Neural cell (in vitro differentiated cells): ENCODE results near the gene CLEC18B. TPM values are rescaled to one million over a fixed set of nuclear protein-coding genes. Genes with fewer than 3 reads are reported as not detected.

Experiments used
- H2AFZ ChIP-seq: fragments of 200-600, 300-800 bp; sonication (generic), shearing (Covaris generic); 2 replicates; pipeline ENCODE4 v1.6.0; 2014; ENCODE audit warnings: low read depth, mild to moderate bottlenecking, antibody characterized with exemption, low read length, moderate library complexity
- H3F3A ChIP-seq: fragments of 200-600 bp; shearing (Covaris generic); 2 replicates; pipeline ENCODE4 v1.6.1; 2016; ENCODE audit warnings: mild to moderate bottlenecking, moderate library complexity, mixed read lengths, antibody characterized with exemption, low read length; ENCODE audit not compliant: insufficient read depth, poor library complexity, severe bottlenecking
- H3K27ac ChIP-seq: fragments of 200-600, 300-800 bp; sonication (generic), shearing (Covaris generic); 2 replicates; pipeline ENCODE4 v1.5.1; 2014; ENCODE audit warnings: mild to moderate bottlenecking, low read length, moderate library complexity
- H3K27me3 ChIP-seq: fragments of 300-800, 200-600 bp; sonication (generic), shearing (Covaris generic); 2 replicates; pipeline ENCODE4 v1.6.0; 2014; ENCODE audit warnings: mild to moderate bottlenecking, low read depth, low read length, moderate library complexity; ENCODE audit not compliant: insufficient read depth
- H3K36me3 ChIP-seq: fragments of 300-800, 200-600 bp; sonication (generic), shearing (Covaris generic); 2 replicates; pipeline ENCODE4 v1.5.1; 2014; ENCODE audit warnings: mild to moderate bottlenecking, antibody characterized with exemption, low read length, moderate library complexity; ENCODE audit not compliant: insufficient read depth
- H3K4me2 ChIP-seq: fragments of 300-800, 200-600 bp; sonication (generic), shearing (Covaris generic); 2 replicates; pipeline ENCODE4 v1.6.0; 2014; ENCODE audit warnings: mild to moderate bottlenecking, low read length
- H3K4me3 ChIP-seq: fragments of 300-800, 200-600 bp; sonication (generic), shearing (Covaris generic); 2 replicates; pipeline ENCODE4 v1.5.1; 2014; ENCODE audit warnings: mild to moderate bottlenecking, low read length, moderate library complexity
- H3K79me2 ChIP-seq: fragments of 200-600 bp; shearing (Covaris generic); replicated peaks from 2 replicates; pipeline ENCODE4 v1.6.0; 2014; ENCODE audit warnings: mild to moderate bottlenecking, low read length, moderate library complexity; ENCODE audit not compliant: insufficient read depth
- H3K9ac ChIP-seq: fragments of 300-800, 200-600 bp; sonication (generic), shearing (Covaris generic); 2 replicates; pipeline ENCODE4 v1.6.1; 2016; ENCODE audit warnings: mild to moderate bottlenecking, low read length, mixed read lengths
- H3K9me2 ChIP-seq: fragments of 200-600 bp; shearing (Covaris generic); 2 replicates; pipeline ENCODE4 v1.6.1; 2016; ENCODE audit warnings: mild to moderate bottlenecking, low read length, mixed read lengths; ENCODE audit not compliant: insufficient read depth
- H3K9me3 ChIP-seq: fragments of 200-600, 300-800 bp; sonication (generic), shearing (Covaris generic); 2 replicates; pipeline ENCODE4 v1.6.1; 2016; ENCODE audit warnings: mild to moderate bottlenecking, mixed run types, low read length, moderate library complexity, mixed read lengths
- H4K20me1 ChIP-seq: fragments of 200-600 bp; shearing (Covaris generic); 2 replicates; pipeline ENCODE4 v1.6.1; 2016; ENCODE audit warnings: mild to moderate bottlenecking, mixed run types; ENCODE audit not compliant: insufficient read depth
- CTCF ChIP-seq: fragments of 450-650 bp; IDR thresholded peaks from 2 replicates; pipeline ENCODE4 v1.5.1; 2014; ENCODE audit warnings: antibody characterized with exemption, mild to moderate bottlenecking, moderate library complexity; ENCODE audit not compliant: poor library complexity, severe bottlenecking
- EP300 ChIP-seq: fragments of 450-650 bp; conservative IDR thresholded peaks from 2 replicates; pipeline ENCODE4 v1.6.1; 2014; ENCODE audit warnings: antibody characterized with exemption, mild to moderate bottlenecking, moderate library complexity; ENCODE audit not compliant: poor library complexity, severe bottlenecking
- EZH2 ChIP-seq: fragments of 200-600, 300-800 bp; shearing (Covaris generic), sonication (generic); IDR thresholded peaks from 2 replicates; pipeline ENCODE4 v1.6.1; 2014; ENCODE audit warnings: antibody characterized with exemption, low read length, borderline replicate concordance, mild to moderate bottlenecking; ENCODE audit not compliant: insufficient read depth, poor library complexity, severe bottlenecking
- MXI1 ChIP-seq: fragments of 450-650 bp; conservative IDR thresholded peaks from 2 replicates; pipeline ENCODE4 v1.6.1; 2014; ENCODE audit warnings: antibody characterized with exemption, mild to moderate bottlenecking; ENCODE audit not compliant: poor library complexity, severe bottlenecking
- POLR2AphosphoS5 ChIP-seq: IDR thresholded peaks from 2 replicates; pipeline ENCODE4 v1.6.1; 2012
- RAD21 ChIP-seq: fragments of 450-650 bp; conservative IDR thresholded peaks from 2 replicates; pipeline ENCODE4 v1.6.1; 2014; ENCODE audit warnings: antibody characterized with exemption, mild to moderate bottlenecking, moderate library complexity
- REST ChIP-seq: IDR thresholded peaks from 2 replicates; pipeline ENCODE4 v1.6.1; 2012; ENCODE audit warnings: borderline replicate concordance
- SMC3 ChIP-seq: fragments of 450-650 bp; conservative IDR thresholded peaks from 2 replicates; pipeline ENCODE4 v1.6.1; 2014; ENCODE audit warnings: antibody characterized with exemption, mild to moderate bottlenecking, moderate library complexity; ENCODE audit not compliant: poor library complexity
- TAF1 ChIP-seq: IDR thresholded peaks from 2 replicates; pipeline ENCODE4 v1.6.1; 2012; ENCODE audit warnings: low read depth
- polyA plus RNA-seq: library from polyadenylated mRNA; depleted of rRNA; stranded (reverse); fragments of >200 nt; gene quantifications from 2 replicates; pipeline ENCODE4 v1.2.3, GENCODE V29; 2014

The CLEC18B gene
- polyA plus RNA-seq, 1 donor from 2014 or later, result 1.6 TPM

GRCh38 chr16:74439685-74440084 is 18.4 kb upstream of the CLEC18B start:
- Histone ChIP-seq H3K9me3 (no peaks in the 10 kb centered on the region), H4K20me1 (no peaks in the 10 kb centered on the region), H3K79me2 (no peaks in the 10 kb centered on the region), H3K27ac (no peak overlapping the region), H2AFZ (no peak overlapping the region), H3F3A (no peaks in the 10 kb centered on the region), H3K9ac (no peak overlapping the region), H3K9me2 (no peaks in the 10 kb centered on the region), H3K27me3 (no peaks in the 10 kb centered on the region), H3K4me3 (no peak overlapping the region), H3K4me2 (no peak overlapping the region), H3K36me3 (no peaks in the 10 kb centered on the region)
- TF ChIP-seq RAD21, result no peak
- TF ChIP-seq CTCF, result no peak
- no peak for TF ChIP-seq REST
- TF ChIP-seq POLR2AphosphoS5, result no peak
- no peak for TF ChIP-seq EP300
- TF ChIP-seq EZH2, result no peak

GRCh38 chr16:74438492-74438979 is 17.3 kb upstream of the CLEC18B start:
- TF ChIP-seq TAF1 (no peak), RAD21 (no peak)
- no peak overlapping the region for H3K9ac ChIP-seq
- H3K36me3 ChIP-seq, result no peaks in the 10 kb centered on the region
- no peaks in the 10 kb centered on the region for H3K27me3 ChIP-seq
- no peaks in the 10 kb centered on the region for H3F3A ChIP-seq
- H2AFZ ChIP-seq, result no peak overlapping the region
- no peaks in the 10 kb centered on the region for H3K79me2 ChIP-seq
- H3K4me2 ChIP-seq, result no peak overlapping the region
- H3K9me2 ChIP-seq, result no peaks in the 10 kb centered on the region
- no peaks in the 10 kb centered on the region for H4K20me1 ChIP-seq
- no peak overlapping the region for H3K27ac ChIP-seq
- no peaks in the 10 kb centered on the region for H3K9me3 ChIP-seq
- no peak overlapping the region for H3K4me3 ChIP-seq

- Histone ChIP-seq H3K9ac (no peak overlapping the region), H4K20me1 (no peaks in the 10 kb centered on the region), H3K4me2 (no peak overlapping the region), H3K9me3 (no peaks in the 10 kb centered on the region), H3K79me2 (no peaks in the 10 kb centered on the region), H3F3A (no peaks in the 10 kb centered on the region), H3K27ac (no peak overlapping the region), H3K36me3 (no peaks in the 10 kb centered on the region), H2AFZ (no peak overlapping the region), H3K4me3 (no peak overlapping the region), H3K9me2 (no peaks in the 10 kb centered on the region), H3K27me3 (no peaks in the 10 kb centered on the region)
- TF ChIP-seq TAF1, result no peak
- TF ChIP-seq REST, result no peak
- TF ChIP-seq SMC3, result no peak
- no peak for TF ChIP-seq CTCF
- no peak for TF ChIP-seq EZH2
- no peak for TF ChIP-seq EP300
- TF ChIP-seq MXI1, result no peak
- no peak for TF ChIP-seq POLR2AphosphoS5
- no peak for TF ChIP-seq RAD21
Measured at GRCh38 chr16:74431516-74431915, 10.2 kb upstream of the CLEC18B start.
